H1 (cell line): ENCODE results near the gene GRIFIN. TPM values are rescaled to one million over a fixed set of nuclear protein-coding genes. Genes with fewer than 3 reads are reported as not detected.

ENCODE experiments used
- CTCF ChIA-PET: fragments of 300-600 bp; sonication (Branson Sonifier 250); formaldehyde crosslinking; loops from one replicate; lab custom pipeline; 2021; ENCODE audit not compliant: partially characterized antibody; lab: Charles Lee
- POLR2A ChIA-PET: fragments of 300-600 bp; sonication (Branson Sonifier 250); formaldehyde crosslinking; loops from one replicate; lab custom pipeline; 2021; ENCODE audit warnings: inconsistent platforms; ENCODE audit not compliant: partially characterized antibody; lab: Charles Lee
- DNase-seq, 2 experiments: peaks; one replicate each; pipeline versions ENCODE4 v3.0.0 to v3.0.0-alpha.2; 2010 to 2022; ENCODE audit warnings: low spot score in 2 of 2, low read depth in 1 of 2, mixed read lengths in 1 of 2
- FAIRE-seq: peaks from 2 replicates; lab custom pipeline; 2011; peaks lifted over from hg19 to GRCh38; lab: Jason Lieb, UNC
- H2AFZ ChIP-seq: 2 replicates; pipeline ENCODE4 v1.8.1; 2012; ENCODE audit warnings: low read length, inconsistent platforms
- H2AK5ac ChIP-seq: 2 replicates; pipeline ENCODE4 v1.6.1; 2013; ENCODE audit warnings: low read depth, low read length
- H2BK120ac ChIP-seq: replicated peaks from 2 replicates; pipeline ENCODE3; 2013; ENCODE audit warnings: low read depth, low read length, inconsistent platforms
- H2BK12ac ChIP-seq: 2 replicates; pipeline ENCODE4 v1.6.1; 2013; ENCODE audit warnings: low read depth, low read length
- H2BK15ac ChIP-seq: 2 replicates; pipeline ENCODE4 v1.6.1; 2013; ENCODE audit warnings: low read length
- H2BK20ac ChIP-seq: 2 replicates; pipeline ENCODE4 v1.6.1; 2013; ENCODE audit warnings: low read length
- H2BK5ac ChIP-seq: 2 replicates; pipeline ENCODE4 v1.6.1; 2013; ENCODE audit warnings: low read depth, low read length
- H3K14ac ChIP-seq: 2 replicates; pipeline ENCODE4 v1.6.1; 2013; ENCODE audit warnings: inconsistent platforms; ENCODE audit not compliant: insufficient read length
- H3K18ac ChIP-seq: 2 replicates; pipeline ENCODE4 v1.6.1; 2013; ENCODE audit warnings: low read length; ENCODE audit errors: extremely low read depth
- H3K23ac ChIP-seq: 2 replicates; pipeline ENCODE4 v1.6.1; 2013; ENCODE audit warnings: inconsistent platforms; ENCODE audit not compliant: insufficient read length
- H3K23me2 ChIP-seq: 2 replicates; pipeline ENCODE4 v1.6.1; 2013; ENCODE audit warnings: low read depth, low read length
- H3K27ac ChIP-seq: 2 replicates; pipeline ENCODE4 v1.6.1; 2011; ENCODE audit warnings: low read depth, low read length, inconsistent platforms
- H3K27me3 ChIP-seq, 4 experiments: replicated peaks in 1 of 4; 1 replicate in 1 of 4; 2 replicates in 3 of 4; pipeline versions ENCODE4 v1.6.1 to v1.8.1; 2011 to 2013; ENCODE audit warnings: low read length in 3 of 4, mild to moderate bottlenecking in 3 of 4, inconsistent platforms in 2 of 4, mixed read lengths in 2 of 4, moderate library complexity in 1 of 4; ENCODE audit not compliant: control insufficient read depth in 3 of 4, insufficient read depth in 3 of 4; ENCODE audit errors: extremely low read depth in 1 of 4
- H3K36me3 ChIP-seq, 4 experiments: 2 replicates each; pipeline versions ENCODE4 v1.6.1 to v1.8.1; 2011 to 2013; ENCODE audit warnings: mild to moderate bottlenecking in 4 of 4, low read length in 3 of 4, moderate library complexity in 2 of 4, control low read depth in 1 of 4, inconsistent platforms in 1 of 4; ENCODE audit not compliant: insufficient read depth in 4 of 4, control insufficient read depth in 2 of 4
- H3K4ac ChIP-seq: replicated peaks from 2 replicates; pipeline ENCODE3; 2013; ENCODE audit warnings: low read length, low read depth, mixed read lengths, inconsistent platforms; ENCODE audit not compliant: insufficient read length
- H3K4me1 ChIP-seq, 4 experiments: replicated peaks in 1 of 4; 1 replicate in 1 of 4; 2 replicates in 3 of 4; pipeline versions ENCODE4 v1.6.1 to v1.8.1; 2011 to 2013; ENCODE audit warnings: low read length in 3 of 4, inconsistent platforms in 2 of 4, mixed read lengths in 1 of 4; ENCODE audit not compliant: insufficient read depth in 4 of 4, control insufficient read depth in 3 of 4
- H3K4me2 ChIP-seq, 2 experiments: 2 replicates each; pipeline versions ENCODE4 v1.6.1 to v1.8.1; 2011 to 2013; ENCODE audit warnings: low read depth in 2 of 2, low read length in 2 of 2, control low read depth in 1 of 2, inconsistent platforms in 1 of 2, mild to moderate bottlenecking in 1 of 2; ENCODE audit not compliant: insufficient read depth in 1 of 2
- H3K4me3 ChIP-seq, 4 experiments: fragments of 200-600, 300-600 bp in 1 of 4; sonication (generic), shearing (Covaris generic), sonication (Bioruptor Twin) in 1 of 4; 2 replicates each; pipeline versions ENCODE4 v1.5.1 to v1.8.1; 2011 to 2016; ENCODE audit warnings: low read length in 4 of 4, low read depth in 3 of 4, control low read depth in 2 of 4, inconsistent platforms in 2 of 4, mild to moderate bottlenecking in 2 of 4, mixed read lengths in 1 of 4, moderate library complexity in 1 of 4; ENCODE audit not compliant: insufficient read depth in 2 of 4; ENCODE audit errors: extremely low read depth in 1 of 4
- H3K56ac ChIP-seq: replicated peaks from 2 replicates; pipeline ENCODE3; 2013; ENCODE audit warnings: low read depth, mild to moderate bottlenecking, mixed read lengths, low read length, inconsistent platforms; ENCODE audit not compliant: insufficient read length
- H3K79me1 ChIP-seq: 2 replicates; pipeline ENCODE4 v1.6.1; 2013; ENCODE audit warnings: low read depth, low read length, control low read depth
- H3K79me2 ChIP-seq, 2 experiments: 2 replicates each; pipeline versions ENCODE4 v1.6.1 to v1.8.1; 2012 to 2013; ENCODE audit warnings: low read length in 2 of 2, mild to moderate bottlenecking in 2 of 2, inconsistent platforms in 1 of 2; ENCODE audit not compliant: insufficient read depth in 2 of 2, control insufficient read depth in 1 of 2
- H3K9ac ChIP-seq, 4 experiments: replicated peaks in 1 of 4; 1 replicate in 1 of 4; 2 replicates in 3 of 4; pipeline versions ENCODE4 v1.6.1 to v1.8.1; 2011 to 2013; ENCODE audit warnings: low read depth in 3 of 4, low read length in 3 of 4, control low read depth in 2 of 4, mild to moderate bottlenecking in 2 of 4, moderate library complexity in 2 of 4, inconsistent platforms in 1 of 4; ENCODE audit errors: extremely low read depth in 1 of 4
- H3K9me3 ChIP-seq, 2 experiments: 2 replicates each; pipeline versions ENCODE4 v1.6.1 to v1.8.1; 2012 to 2013; ENCODE audit warnings: mild to moderate bottlenecking in 2 of 2, moderate library complexity in 2 of 2, control low read depth in 1 of 2, inconsistent platforms in 1 of 2, low read depth in 1 of 2, low read length in 1 of 2, mixed read lengths in 1 of 2; ENCODE audit not compliant: insufficient read depth in 2 of 2
- H4K20me1 ChIP-seq, 2 experiments: replicated peaks in 1 of 2; 2 replicates each; pipeline versions ENCODE3 to v1.8.1; 2011 to 2013; ENCODE audit warnings: inconsistent platforms in 2 of 2, low read length in 2 of 2, mild to moderate bottlenecking in 1 of 2; ENCODE audit not compliant: insufficient read depth in 2 of 2, control insufficient read depth in 1 of 2
- H4K5ac ChIP-seq: 2 replicates; pipeline ENCODE4 v1.6.1; 2013; ENCODE audit warnings: low read length, low read depth, mixed read lengths, inconsistent platforms; ENCODE audit not compliant: insufficient read length
- H4K8ac ChIP-seq: 2 replicates; pipeline ENCODE4 v1.8.0; 2013; ENCODE audit warnings: mild to moderate bottlenecking, moderate library complexity, low read length, inconsistent platforms; ENCODE audit not compliant: insufficient read depth; ENCODE audit errors: extremely low read depth
- H4K91ac ChIP-seq: replicated peaks from 2 replicates; pipeline ENCODE3; 2013; ENCODE audit warnings: low read length, mixed read lengths, inconsistent platforms; ENCODE audit not compliant: insufficient read length
- CTCF ChIP-seq, 3 experiments: IDR thresholded peaks; 1 replicate in 2 of 3; 2 replicates in 1 of 3; pipeline versions ENCODE4 v1.5.1 to v1.6.1; 2011; ENCODE audit warnings: low read length in 3 of 3, mild to moderate bottlenecking in 3 of 3, inconsistent platforms in 2 of 3, low read depth in 1 of 3, moderate library complexity in 1 of 3; ENCODE audit not compliant: insufficient read depth in 1 of 3; ENCODE audit errors: control extremely low read depth in 1 of 3
- JUND ChIP-seq: IDR thresholded peaks from 2 replicates; pipeline ENCODE4 v1.6.1; 2011; ENCODE audit warnings: mild to moderate bottlenecking, improper control_type of control experiment, low read length
- KDM1A ChIP-seq: fragments of 200-600, 300-600 bp; sonication (generic); IDR thresholded peaks from 2 replicates; pipeline ENCODE4 v1.7.1; 2016; ENCODE audit warnings: mild to moderate bottlenecking, low read length, borderline replicate concordance
- SIX5 ChIP-seq: IDR thresholded peaks from 2 replicates; pipeline ENCODE4 v1.6.1; 2011; ENCODE audit warnings: mild to moderate bottlenecking, low read depth, low read length
- SP1 ChIP-seq: IDR thresholded peaks from 2 replicates; pipeline ENCODE4 v1.6.1; 2011; ENCODE audit warnings: low read depth, low read length
- SUZ12 ChIP-seq: fragments of 200-600 bp; sonication (generic); IDR thresholded peaks from 2 replicates; pipeline ENCODE4 v1.6.1; 2012; ENCODE audit warnings: mild to moderate bottlenecking, inconsistent platforms, low read length, moderate library complexity, mixed read lengths
- TAF7 ChIP-seq: optimal IDR thresholded peaks from 2 replicates; pipeline ENCODE3; 2011; ENCODE audit warnings: low read depth, mild to moderate bottlenecking, inconsistent platforms, low read length, moderate library complexity, borderline replicate concordance
- WGBS, 2 experiments: shearing (Covaris generic) in 1 of 2; methylation state at CpG; one replicate each; pipeline versions ENCODE4 v1.1.6 to v1.1.7; 2013 to 2015; ENCODE audit warnings: low lambda C conversion rate in 2 of 2, mixed read lengths in 2 of 2, inconsistent platforms in 1 of 2, low coverage in 1 of 2, missing lambda C conversion rate in 1 of 2; ENCODE audit not compliant: insufficient replicate concordance in 2 of 2, insufficient coverage in 1 of 2, insufficient read length in 1 of 2; ENCODE audit errors: extremely low coverage in 1 of 2, missing lambda C conversion rate in 1 of 2; 5-methylcytosine and 5-hydroxymethylcytosine counted together
- polyA plus RNA-seq, 7 experiments: library from polyadenylated mRNA; depleted of rRNA in 3 of 7; stranded (reverse) in 5 of 7; unstranded in 2 of 7; fragments of >200 nt in 5 of 7; fragments of 200-250 nt in 2 of 7; gene quantifications; 1 replicate in 5 of 7; 2 replicates in 1 of 7; 4 replicates in 1 of 7; pipeline versions ENCODE4 v1.2.1 to v1.2.3, GENCODE V29; 2011 to 2013; ENCODE audit warnings: missing spikeins in 2 of 7, mixed read lengths in 2 of 7
- total RNA-seq: library from RNA; stranded (reverse); fragmentation: NEBNext Ultra II Directional; extraction: Animal tissue kit (Norgen Biotek cat#: 25700); gene quantifications from 2 replicates; pipeline ENCODE4 v1.2.1, GENCODE V29; 2021

Gene GRIFIN
- total and polyA plus RNA-seq, 2 of the 8 experiments (the other 6 are each of a cell fraction or from before 2014, with no cell fraction given) = not detected

DNA sequence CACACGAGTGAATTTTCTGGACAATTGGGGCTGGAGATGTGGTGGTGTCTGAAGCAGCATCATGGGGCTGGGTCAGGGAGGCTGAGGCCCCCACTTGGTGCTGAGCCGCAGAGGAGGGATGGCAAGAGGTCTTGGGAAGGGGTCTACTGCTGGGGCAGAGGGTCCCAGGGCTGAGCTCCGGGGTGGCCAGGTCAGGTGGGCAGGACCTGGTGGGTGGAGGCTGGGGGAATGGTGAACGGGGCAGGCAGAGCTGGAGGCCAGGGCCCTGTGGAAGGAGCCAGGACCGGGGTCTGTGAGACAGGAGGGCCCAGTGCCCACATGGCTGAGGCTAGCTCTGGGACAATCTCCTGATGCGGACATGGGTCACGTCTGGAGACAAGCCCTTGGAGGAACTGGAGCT is 23.0 kb upstream of the GRIFIN start:
- H3K79me1 ChIP-seq = no peaks in the 10 kb centered on the region; the same call in 1 of the 2 replicates
- H3K9me3 ChIP-seq = no peaks in the 10 kb centered on the region
- H3K27me3 ChIP-seq = no peaks in the 10 kb centered on the region
- POLR2A ChIA-PET = interaction anchor here (0.7 to 3.9 kb wide), 6 partner anchors 10 to 87 kb away, joined by 3 to 19 read pairs (median 4); no protein-coding TSS in a partner anchor
- WGBS, 2 experiments = 84% methylated on average over 6 of the region's 7 CpGs; no CpG with 5 or more reads in 1 of the 2 experiments
- no peak overlapping the region for H3K4me3 ChIP-seq
- H3K23me2 ChIP-seq = no peaks in the 10 kb centered on the region
- H2AFZ ChIP-seq = no peak overlapping the region
- peaks cover 0 to 50% (median 37%) of the 10 kb centered on the region in 4 experiments; a peak in 6 of 7 replicates for H3K4me1 ChIP-seq
- H4K5ac ChIP-seq = peak overlapping the region; percentile 82
- H3K18ac ChIP-seq = peak overlapping the region; percentile 99
- H3K4ac ChIP-seq = peak overlapping the region; percentile 44
- peak overlapping the region; percentile 98 for H4K91ac ChIP-seq
- peak overlapping the region; percentile 99; the same call in 1 of the 2 replicates for H2BK12ac ChIP-seq
- H4K20me1 ChIP-seq = no peaks in the 10 kb centered on the region
- H3K9ac ChIP-seq = peak overlapping the region in 1 of 4 experiments; percentile 4; a peak in 1 of 7 replicates
- H3K56ac ChIP-seq = no peak overlapping the region
- peak overlapping the region; percentile 89 for H2BK5ac ChIP-seq
- peak overlapping the region; percentile 81; the same call in 1 of the 2 replicates for H2BK15ac ChIP-seq
- H3K23ac ChIP-seq = no peak overlapping the region
- CTCF ChIA-PET = interaction anchor here (0.7 to 8.5 kb wide), 12 partner anchors 8 to 587 kb away, joined by 3 to 67 read pairs (median 3); no protein-coding TSS in a partner anchor
- H3K14ac ChIP-seq = no peak overlapping the region
- H3K27ac ChIP-seq = peak overlapping the region; percentile 82
- H3K4me2 ChIP-seq = 0 out of 4 replicates have a peak overlapping the region, but pooled peaks have one; percentile 16 to 19
- peak overlapping the region; percentile 98 for H2BK20ac ChIP-seq
- FAIRE-seq (no peak), DNase-seq (no peak)
- H2AK5ac ChIP-seq = peak overlapping the region; percentile 75; the same call in 1 of the 2 replicates
- H4K8ac ChIP-seq = no peak overlapping the region; the same call in 1 of the 2 replicates
- peak overlapping the region; percentile 97 for H2BK120ac ChIP-seq
- H3K79me2 ChIP-seq = no peaks in the 10 kb centered on the region
- TF ChIP-seq KDM1A (no peak), SIX5 (no peak), SP1 (no peak), CTCF (IDR thresholded peaks at IDR 0.05; ENCODE audit: control extremely low read depth in 1 of 3, insufficient read depth in 1 of 3, low read depth in 1 of 3, low read length in 3 of 3) (no peak), JUND (no peak), SUZ12 (no peak), TAF7 (no peak)
- H3K36me3 ChIP-seq = no peaks in the 10 kb centered on the region
